GM23248 (cell line): ENCODE data around the gene UGT2B28.
"Not testable (repeated sequence)": the region's sequence is repeated elsewhere in the genome, so short reads cannot be mapped to it uniquely, and the experiment has no call there.

Source experiments
- EZH2 ChIP-seq: fragments of 200-600 bp; sonication (generic); IDR thresholded peaks from 2 replicates; pipeline ENCODE4 v1.6.1; 2018; ENCODE audit warnings: antibody characterized with exemption, mild to moderate bottlenecking; ENCODE audit not compliant: insufficient read depth, poor library complexity, severe bottlenecking
- EZH2phosphoT487 ChIP-seq: fragments of 200-600 bp; sonication (generic); IDR thresholded peaks from 2 replicates; pipeline ENCODE4 v1.6.1; 2018; ENCODE audit warnings: antibody characterized with exemption, moderate library complexity, mild to moderate bottlenecking, low read depth; ENCODE audit not compliant: insufficient read depth

GRCh38 chr4:69241746-69242145 is 38.5 kb upstream of the UGT2B28 start:
- not testable (repeated sequence) for TF ChIP-seq EZH2phosphoT487, EZH2
